ENCODE results near the gene SLC2A5.
"Not testable (repeated sequence)": the region's sequence is repeated elsewhere in the genome, so short reads cannot be mapped to it uniquely, and the experiment has no call there.

The SLC2A5 gene

GRCh38 chr1:9004031-9004699 lies 65.3 kb downstream of the SLC2A5 start:
- DNase-seq, result no peak

GRCh38 chr1:9002215-9002560 lies 67.2 kb downstream of the SLC2A5 start:
- not testable (repeated sequence) for DNase-seq

- not testable (repeated sequence) for DNase-seq
Observed at GRCh38 chr1:9001534-9002214, 67.8 kb downstream of the SLC2A5 start.

GRCh38 chr1:8993962-8994675 lies 75.3 kb downstream of the SLC2A5 start:
- not testable (repeated sequence) for DNase-seq

GRCh38 chr1:8992936-8993687 lies 76.3 kb downstream of the SLC2A5 start:
- no peak for DNase-seq

- no peak for DNase-seq
Observed at GRCh38 chr1:8989821-8990220, 79.6 kb downstream of the SLC2A5 start.

GRCh38 chr1:8989061-8989460 lies 80.4 kb downstream of the SLC2A5 start:
- no peak for DNase-seq

- DNase-seq, result no peak
Observed at GRCh38 chr1:8988618-8988967, 80.8 kb downstream of the SLC2A5 start.

- peak; percentile 77 for DNase-seq
Observed at GRCh38 chr1:8987881-8988617, 81.4 kb downstream of the SLC2A5 start.

GRCh38 chr1:8986814-8987190 lies 82.6 kb downstream of the SLC2A5 start:
- no peak for DNase-seq

- DNase-seq, result no peak
Observed at GRCh38 chr1:8985915-8986813, 83.3 kb downstream of the SLC2A5 start.
